ENCODE data around the gene DACH1. TPM values are rescaled to one million over a fixed set of nuclear protein-coding genes. Genes with fewer than 3 reads are reported as not detected.

DACH1 gene
- total RNA-seq, 2 experiments from 2014 or later = not detected

- Histone ChIP-seq H3K36me3 (ENCODE audit: insufficient read depth, low read length) (no peaks in the 10 kb centered on the region), H3K9me2 (ENCODE audit: insufficient read depth, low read length) (no peaks in the 10 kb centered on the region), H3K27ac (ENCODE audit: low read depth, low read length, poor library complexity, severe bottlenecking) (no peak overlapping the region), H3K79me2 (ENCODE audit: insufficient read depth, low read depth, low read length) (no peaks in the 10 kb centered on the region), H4K20me1 (ENCODE audit: insufficient read depth, low read length) (no peaks in the 10 kb centered on the region), H3K4me2 (ENCODE audit: low read length) (no peak overlapping the region), H2AFZ (ENCODE audit: low read length) (no peak overlapping the region), H3K4me3 (ENCODE audit: low read depth, low read length, poor library complexity, severe bottlenecking) (no peak overlapping the region), H3K9me3 (ENCODE audit: low read length) (no peaks in the 10 kb centered on the region), H3K4me1 (ENCODE audit: insufficient read depth, low read length, poor library complexity, severe bottlenecking) (no peaks in the 10 kb centered on the region)
- POLR2A ChIA-PET = interaction anchor here (1.3 kb wide), 1 partner anchor 16 kb away, joined by 3 read pairs; no protein-coding TSS in a partner anchor
- CTCF ChIA-PET (ENCODE audit: unreplicated experiment) = no interaction called here
- TF ChIP-seq CTCF (conservative IDR thresholded peaks at IDR 0.05; ENCODE audit: low read length) = no peak
- no peak for TF ChIP-seq EZH2phosphoT487 (IDR thresholded peaks at IDR 0.05; ENCODE audit: borderline replicate concordance, low read depth, low read length)
- intact Hi-C loops (cut with micrococcal nuclease; ENCODE audit: unreplicated experiment) = loop anchor here (2.0 kb wide), 1 partner anchor 47 kb away; no protein-coding TSS in a partner anchor
- BruUV-seq (replicated peaks) = no TSS peak
- no peak for DNase-seq (ENCODE audit: low spot score)
These were observed 363.2 kb downstream of the DACH1 start for GRCh38 chr13:71503781-71504180.

GRCh38 chr13:71499944-71500514 lies 367.0 kb downstream of the DACH1 start:
- no peak overlapping the region for H2AFZ ChIP-seq (ENCODE audit: low read length)
- H3K4me1 ChIP-seq (ENCODE audit: insufficient read depth, low read length, poor library complexity, severe bottlenecking) = no peaks in the 10 kb centered on the region
- intact Hi-C loops (cut with micrococcal nuclease; ENCODE audit: unreplicated experiment) = no loop called here

More at GRCh38 chr13:71499944-71500514, 367.0 kb downstream of the DACH1 start:
- TF ChIP-seq CTCF (conservative IDR thresholded peaks at IDR 0.05; ENCODE audit: low read length) (no peak), EZH2phosphoT487 (IDR thresholded peaks at IDR 0.05; ENCODE audit: borderline replicate concordance, low read depth, low read length) (no peak)
- no TSS peak for BruUV-seq (replicated peaks)
- H3K9me3 ChIP-seq (ENCODE audit: low read length) = no peaks in the 10 kb centered on the region
- H3K9me2 ChIP-seq (ENCODE audit: insufficient read depth, low read length) = no peaks in the 10 kb centered on the region
- ChIA-PET POLR2A (no interaction called here), CTCF (ENCODE audit: unreplicated experiment) (no interaction called here)
- no peak overlapping the region for H3K27ac ChIP-seq (ENCODE audit: low read depth, low read length, poor library complexity, severe bottlenecking)
- no peaks in the 10 kb centered on the region for H4K20me1 ChIP-seq (ENCODE audit: insufficient read depth, low read length)
- no peak overlapping the region for H3K4me2 ChIP-seq (ENCODE audit: low read length)
- no peak overlapping the region for H3K4me3 ChIP-seq (ENCODE audit: low read depth, low read length, poor library complexity, severe bottlenecking)
- no peaks in the 10 kb centered on the region for H3K79me2 ChIP-seq (ENCODE audit: insufficient read depth, low read depth, low read length)
- H3K36me3 ChIP-seq (ENCODE audit: insufficient read depth, low read length) = no peaks in the 10 kb centered on the region
- DNase-seq (ENCODE audit: low spot score) = no peak

All from OCI-LY7 (cell line).